ENCODE results near the gene TSSK6. TPM values are rescaled to one million over a fixed set of nuclear protein-coding genes. Genes with fewer than 3 reads are reported as not detected.
A peak's percentile ranks its signal among the peaks of the same experiment; 100 is the strongest.

Gene TSSK6
- polyA plus RNA-seq, 1 donor, result 0.56 TPM

- no peak for DNase-seq (ENCODE audit: low read depth)
Observed at GRCh38 chr19:19505669-19506326, 9.6 kb downstream of the TSSK6 start.

- no peak for DNase-seq (ENCODE audit: low read depth)
Observed at GRCh38 chr19:19504754-19505668, 10.3 kb downstream of the TSSK6 start.

GRCh38 chr19:19502808-19503602 is 12.3 kb downstream of the TSSK6 start:
- DNase-seq (ENCODE audit: low read depth), result no peak

DNA sequence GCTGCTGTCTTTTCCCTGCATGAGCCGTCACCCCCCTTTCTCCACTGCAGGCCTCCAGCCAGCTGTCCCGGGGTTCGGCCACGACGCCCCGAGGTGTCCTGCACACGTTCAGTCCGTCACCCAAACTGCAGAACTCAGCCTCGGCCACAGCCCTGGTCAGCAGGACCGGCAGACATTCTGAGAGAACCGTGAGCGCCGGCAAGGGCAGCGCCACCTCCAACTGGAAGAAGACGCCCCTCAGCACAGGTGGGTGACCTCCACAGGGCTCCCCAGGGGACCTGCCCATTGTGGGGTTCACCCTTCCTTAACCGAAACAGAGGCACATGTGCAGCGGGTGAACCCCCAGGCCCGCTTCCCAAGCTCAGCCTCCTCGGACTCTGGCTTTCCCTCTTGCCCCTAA is 13.1 kb downstream of the TSSK6 start:
- DNase-seq (ENCODE audit: low read depth), result no peak

GRCh38 chr19:19501798-19502197 is 13.6 kb downstream of the TSSK6 start:
- DNase-seq (ENCODE audit: low read depth), result no peak

- DNase-seq (ENCODE audit: low read depth), result no peak
Observed at GRCh38 chr19:19500975-19501644, 14.2 kb downstream of the TSSK6 start.

DNA sequence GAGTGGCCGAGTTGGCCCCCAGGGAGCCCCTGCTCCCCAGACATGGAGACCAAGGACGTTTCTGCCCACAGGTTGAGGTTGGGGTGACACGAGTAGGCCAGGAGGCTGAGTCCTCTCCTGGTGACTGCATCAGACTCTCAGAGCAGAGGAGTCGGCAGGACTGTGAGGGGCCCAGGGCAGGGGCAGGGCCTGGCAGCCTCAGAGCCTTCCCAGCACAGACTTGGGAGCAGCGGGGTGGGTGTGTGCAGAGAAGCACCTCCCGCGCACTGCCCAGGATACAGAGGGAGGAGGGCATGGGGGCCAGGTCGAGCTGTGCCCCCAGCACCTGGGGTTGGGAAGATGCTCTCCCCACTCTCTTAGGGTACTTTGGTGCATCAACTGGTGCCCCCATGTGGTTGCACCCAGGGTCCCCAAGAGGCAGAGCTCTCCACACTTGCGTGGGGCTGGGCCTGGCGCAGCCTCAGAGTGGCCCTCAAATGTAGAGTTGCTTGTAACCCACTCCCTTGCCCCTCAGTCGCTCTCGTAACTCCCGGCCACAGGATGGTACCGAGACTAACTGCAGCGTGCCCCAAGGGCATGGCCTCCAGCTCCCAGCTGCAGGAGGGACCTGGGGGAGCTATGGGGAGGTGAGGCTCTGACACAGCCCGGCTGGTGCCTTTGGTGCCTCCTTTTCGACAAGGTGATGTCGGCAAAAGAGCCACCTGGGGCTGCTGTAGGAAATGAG is 15.9 kb downstream of the TSSK6 start:
- DNase-seq (ENCODE audit: low read depth), result no peak

- no peak for DNase-seq (ENCODE audit: low read depth)
Observed at GRCh38 chr19:19498255-19498991, 16.9 kb downstream of the TSSK6 start.

DNA sequence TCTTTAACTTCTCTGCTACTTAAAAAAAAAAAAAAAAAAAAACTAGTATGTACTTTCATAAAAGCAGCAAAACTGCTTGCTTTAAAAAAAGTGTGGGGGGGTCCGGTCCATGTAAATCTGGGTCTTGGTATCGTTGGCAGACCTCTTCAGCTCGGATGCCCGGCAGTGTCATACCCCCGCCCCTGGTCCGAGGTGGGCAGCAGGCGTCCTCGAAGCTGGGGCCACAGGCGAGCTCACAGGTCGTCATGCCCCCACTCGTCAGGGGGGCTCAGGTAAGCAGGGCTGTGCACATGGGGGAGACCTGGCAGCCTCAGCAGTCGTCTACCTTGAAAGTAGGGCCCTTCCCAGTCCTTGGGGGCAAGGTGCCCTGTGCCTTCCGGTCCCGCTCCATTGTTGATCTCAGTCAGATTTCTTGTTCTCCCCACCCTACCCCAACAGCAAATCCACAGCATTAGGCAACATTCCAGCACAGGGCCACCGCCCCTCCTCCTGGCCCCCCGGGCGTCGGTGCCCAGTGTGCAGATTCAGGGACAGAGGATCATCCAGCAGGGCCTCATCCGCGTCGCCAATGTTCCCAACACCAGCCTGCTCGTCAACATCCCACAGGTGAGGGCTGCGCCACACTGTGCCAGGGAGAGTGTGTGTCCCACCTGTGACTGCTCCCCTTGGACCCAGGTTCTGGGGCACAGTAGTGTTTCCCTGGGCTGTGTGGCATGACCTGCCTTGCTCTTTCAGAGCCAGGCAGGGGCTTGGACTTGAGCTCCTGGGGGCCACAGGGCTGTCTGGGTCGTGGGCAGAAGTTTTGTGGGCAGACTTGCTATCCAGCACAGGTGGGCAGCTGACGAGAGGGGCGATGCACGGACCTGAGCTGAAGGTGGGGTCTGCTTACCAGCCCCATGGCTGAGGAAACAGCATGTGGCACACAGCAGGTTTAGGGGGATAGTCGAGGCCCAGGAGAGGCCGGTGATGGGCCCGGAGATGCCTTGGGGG is 19.4 kb downstream of the TSSK6 start:
- DNase-seq (ENCODE audit: low read depth), result no peak

GRCh38 chr19:19493841-19494546 is 21.4 kb downstream of the TSSK6 start:
- DNase-seq (ENCODE audit: low read depth), result no peak

DNA sequence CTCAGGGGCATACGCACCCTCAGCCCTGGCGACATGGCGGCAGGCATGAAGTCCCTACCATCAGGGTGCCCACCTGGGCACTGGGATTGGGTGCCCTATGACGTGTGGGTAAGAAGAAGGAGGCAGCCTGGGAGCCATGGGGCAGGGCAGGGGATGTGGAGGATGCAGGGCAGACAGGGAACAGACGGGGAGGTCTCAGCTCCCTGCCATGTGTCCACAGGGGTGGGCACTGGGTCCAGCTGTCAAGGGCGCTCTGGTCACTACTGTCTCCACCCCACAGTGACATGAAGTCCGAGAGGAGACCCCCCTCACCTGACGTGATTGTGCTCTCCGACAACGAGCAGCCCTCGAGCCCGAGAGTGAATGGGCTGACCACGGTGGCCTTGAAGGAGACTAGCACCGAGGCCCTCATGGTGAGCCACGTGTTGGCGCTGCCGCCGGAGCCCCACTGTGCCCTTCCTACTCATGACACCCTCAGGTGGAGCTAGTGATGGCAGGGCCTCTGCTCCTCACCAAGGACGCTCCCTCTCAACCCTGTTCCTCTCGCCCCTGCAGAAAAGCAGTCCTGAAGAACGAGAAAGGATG is 23.2 kb downstream of the TSSK6 start:
- no peak for DNase-seq (ENCODE audit: low read depth)

GRCh38 chr19:19491321-19492025 is 23.9 kb downstream of the TSSK6 start:
- no peak for DNase-seq (ENCODE audit: low read depth)

DNA sequence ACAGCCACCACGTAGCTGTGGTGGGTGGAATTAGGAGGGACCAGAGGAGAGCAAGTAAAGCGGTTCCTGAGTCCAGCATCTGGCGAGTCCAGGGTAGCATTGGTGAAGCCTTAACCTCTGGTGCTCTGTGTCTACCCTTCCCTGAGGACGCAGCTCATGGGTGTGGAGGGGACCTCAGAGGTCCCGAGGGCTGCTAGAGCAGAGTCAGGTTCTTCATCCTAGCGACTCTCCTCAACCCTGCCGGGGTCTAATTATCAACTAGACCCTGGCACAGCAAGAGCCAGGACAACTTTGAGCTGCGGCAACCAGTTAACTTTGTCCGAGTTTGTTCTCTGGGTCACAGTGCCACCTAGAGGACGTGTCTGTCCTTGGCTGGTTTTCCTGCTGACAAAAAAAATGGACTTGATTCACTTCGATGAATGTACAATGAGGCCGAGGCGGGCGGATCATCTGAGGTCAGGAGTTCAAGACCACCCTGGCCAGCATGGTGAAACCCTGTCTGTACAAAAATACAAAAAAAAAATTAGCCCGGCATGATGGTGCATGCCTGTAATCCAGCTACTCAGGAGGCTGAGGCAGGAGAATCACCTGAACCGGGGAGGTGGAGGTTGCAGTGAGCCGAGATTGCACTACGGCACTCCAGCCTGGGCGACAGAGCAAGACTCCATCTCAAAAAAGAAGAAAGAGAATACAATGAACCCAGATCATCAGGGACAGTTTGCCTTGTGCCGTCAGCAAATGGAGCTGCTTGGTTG is 25.0 kb downstream of the TSSK6 start:
- DNase-seq (ENCODE audit: low read depth), result peak; percentile 84

- no peak for DNase-seq (ENCODE audit: low read depth)
Observed at GRCh38 chr19:19489804-19490204, 25.5 kb downstream of the TSSK6 start.

GRCh38 chr19:19488875-19489690 is 26.3 kb downstream of the TSSK6 start:
- peak; percentile 78 for DNase-seq (ENCODE audit: low read depth)
